Skeletal muscle cell (primary cell): ENCODE data around the gene NIPBL.

Source experiments
- DNase-seq: peaks from one replicate; pipeline ENCODE4 v3.0.0-alpha.2; 2010; ENCODE audit warnings: low read depth
- H3K4me3 ChIP-seq: 2 replicates; pipeline ENCODE4 v1.5.1; 2011; ENCODE audit warnings: low read depth, mild to moderate bottlenecking, control low read depth, low read length, moderate library complexity

Gene NIPBL

DNA sequence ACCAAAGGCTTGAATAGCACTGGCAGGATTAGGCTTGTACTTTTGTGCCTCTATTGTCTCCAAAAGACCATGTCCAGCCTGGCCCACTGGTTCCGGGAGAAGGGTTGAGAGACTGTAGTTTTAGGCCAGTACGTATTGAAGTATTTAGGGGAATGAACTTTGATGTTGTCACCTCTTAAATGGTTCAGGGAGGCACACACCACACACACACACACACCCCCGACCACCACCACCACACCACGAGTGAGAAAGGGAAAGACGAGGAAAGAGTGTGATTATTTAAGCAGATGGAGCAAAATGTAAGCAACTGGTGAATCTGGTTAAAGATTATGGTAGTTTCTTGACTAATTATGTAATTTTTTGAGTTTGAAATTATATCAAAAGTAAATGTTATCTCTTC, 61.6 kb downstream of the NIPBL start:
- H3K4me3 ChIP-seq = no peak overlapping the region
- no peak for DNase-seq

GRCh38 chr5:36939969-36940858, 63.6 kb downstream of the NIPBL start:
- no peak overlapping the region for H3K4me3 ChIP-seq
- no peak for DNase-seq

- no peak overlapping the region for H3K4me3 ChIP-seq
- DNase-seq = no peak
These were observed 67.0 kb downstream of the NIPBL start for GRCh38 chr5:36943584-36943983.

DNA sequence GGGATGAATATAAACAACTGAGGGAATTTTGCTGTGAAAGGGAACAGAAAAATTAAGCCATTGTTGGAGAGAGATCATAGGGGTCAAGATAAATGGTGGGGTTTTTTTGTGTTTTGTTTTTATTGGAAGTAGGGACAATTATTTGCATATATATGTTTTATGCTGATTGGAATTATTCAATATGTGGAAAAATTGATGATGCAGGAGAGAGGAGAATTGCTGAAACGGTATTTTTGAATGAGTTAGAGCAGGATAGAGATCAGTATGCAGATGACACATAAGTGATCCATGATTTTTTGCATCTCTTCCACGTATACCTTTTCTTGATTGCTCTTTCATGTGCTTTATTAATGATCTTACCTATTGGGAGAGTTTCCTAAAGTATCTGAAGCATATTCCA, 67.5 kb downstream of the NIPBL start:
- no peak overlapping the region for H3K4me3 ChIP-seq
- DNase-seq = no peak

DNA sequence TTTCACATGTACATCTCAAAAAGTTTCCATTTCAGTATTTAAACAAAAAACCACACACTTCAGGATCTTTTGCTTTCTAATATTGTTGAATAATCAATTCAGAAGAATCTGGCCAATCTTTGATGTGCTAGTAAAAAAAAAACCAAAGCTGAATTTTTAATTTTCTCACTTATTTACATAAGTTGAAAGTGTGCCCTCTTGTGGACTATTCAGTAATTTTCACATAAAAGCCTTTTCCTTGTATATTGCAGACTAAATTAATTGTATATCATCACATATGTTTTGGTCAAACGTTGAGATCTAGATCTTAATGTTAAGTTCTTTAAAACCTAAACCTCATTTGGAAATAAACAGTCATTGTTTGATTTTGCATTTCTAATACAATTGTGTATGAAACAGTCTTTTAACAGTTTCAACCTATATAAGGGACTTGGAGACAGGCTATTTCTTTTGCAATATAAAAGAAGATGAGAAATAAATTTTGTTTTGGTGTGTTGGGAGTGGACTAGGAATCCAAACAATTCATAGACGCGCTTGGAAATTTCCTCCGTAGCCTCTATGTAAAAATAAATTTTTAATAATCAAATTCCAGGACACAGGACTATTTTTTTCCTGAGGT, 68.1 kb downstream of the NIPBL start:
- DNase-seq = no peak
- no peak overlapping the region for H3K4me3 ChIP-seq

- no peak overlapping the region for H3K4me3 ChIP-seq
- DNase-seq = no peak
These were observed 69.1 kb downstream of the NIPBL start for GRCh38 chr5:36945687-36946086.

DNA sequence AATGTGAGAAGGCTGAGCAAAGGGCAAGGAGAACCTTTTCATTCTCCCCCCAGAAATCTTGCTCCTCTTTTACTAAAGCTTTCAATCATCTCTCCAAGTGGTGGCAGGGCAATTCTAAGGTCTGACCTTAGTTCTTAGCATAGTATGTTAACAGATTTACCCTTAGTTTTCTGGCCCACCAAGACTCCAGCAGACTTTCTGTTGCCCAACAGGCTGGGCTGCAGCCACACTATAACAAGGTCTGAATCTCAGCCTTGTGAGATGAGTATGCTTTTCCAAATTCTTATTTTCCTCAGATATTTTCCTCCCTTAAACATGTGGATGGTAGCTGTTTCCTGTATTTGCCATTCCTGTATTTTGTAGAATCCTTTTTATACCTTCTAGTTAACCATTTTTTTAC, 69.5 kb downstream of the NIPBL start:
- no peak overlapping the region for H3K4me3 ChIP-seq
- DNase-seq = no peak

GRCh38 chr5:36948041-36948440, 71.5 kb downstream of the NIPBL start:
- no peak overlapping the region for H3K4me3 ChIP-seq
- peak; percentile 35 for DNase-seq

DNA sequence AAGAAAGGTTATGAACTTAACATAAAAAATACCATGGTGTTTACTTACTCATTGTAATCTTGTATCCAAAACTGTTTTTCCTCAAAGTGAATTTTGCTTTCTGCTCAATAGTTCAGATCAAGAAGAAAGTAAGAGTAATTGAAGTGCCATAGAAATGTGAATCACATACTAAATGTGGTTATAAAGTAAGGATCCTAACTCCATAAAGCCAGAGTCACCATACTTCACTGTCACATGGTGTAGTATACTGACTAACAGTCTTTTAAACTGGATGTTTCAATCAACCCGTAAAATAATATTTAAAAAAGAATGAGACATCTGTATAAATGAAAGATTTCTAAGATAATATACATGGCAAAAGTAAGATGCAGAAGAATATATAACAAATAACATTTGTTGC, 72.1 kb downstream of the NIPBL start:
- DNase-seq = no peak
- no peak overlapping the region for H3K4me3 ChIP-seq

- no peak for DNase-seq
These were observed 73.0 kb downstream of the NIPBL start for GRCh38 chr5:36949593-36949992.

DNA sequence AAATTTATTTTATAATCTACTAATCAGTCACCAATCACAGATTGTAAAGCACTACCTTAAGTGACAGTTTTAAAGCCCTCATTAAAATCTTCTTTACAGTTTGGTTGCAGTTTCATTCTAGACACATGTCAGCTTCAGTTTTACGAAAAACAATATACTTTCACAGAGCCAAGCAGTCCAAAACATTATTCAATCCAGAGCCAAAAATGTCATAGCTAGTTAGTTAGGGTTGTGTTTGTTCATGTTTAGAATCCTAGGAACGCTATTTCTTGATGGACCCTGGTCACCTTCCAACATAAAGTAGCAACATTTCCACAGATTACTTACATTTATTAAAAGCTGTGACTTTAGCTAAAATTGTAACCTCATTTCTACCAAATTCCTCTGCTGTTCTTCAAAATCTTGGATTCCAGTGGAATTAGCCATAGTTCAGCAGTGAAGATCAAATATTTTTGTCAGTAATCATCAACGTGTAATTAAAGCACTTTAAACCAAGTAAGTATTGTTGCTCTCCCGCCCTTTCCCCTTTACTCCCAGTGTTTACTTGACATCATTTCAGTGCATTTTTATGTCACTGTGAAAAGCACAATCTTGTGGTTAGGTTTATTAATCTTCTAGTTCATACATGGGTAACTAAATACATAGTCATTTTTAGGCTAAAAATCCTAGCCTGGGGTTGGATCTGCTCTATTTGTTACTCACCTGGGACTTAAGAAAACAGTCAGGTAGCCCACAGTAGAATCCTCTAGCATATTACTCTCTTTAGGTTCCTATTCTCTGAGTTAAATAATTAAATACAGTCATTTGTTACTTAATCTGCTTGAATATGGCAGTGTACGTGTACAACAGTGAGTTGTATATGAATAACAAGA, 74.3 kb downstream of the NIPBL start:
- DNase-seq = no peak
- no peak overlapping the region for H3K4me3 ChIP-seq

More at GRCh38 chr5:36949593-36949992, 73.0 kb downstream of the NIPBL start:
- H3K4me3 ChIP-seq = no peak overlapping the region

- H3K4me3 ChIP-seq = no peak overlapping the region
- no peak for DNase-seq
These were observed 76.5 kb downstream of the NIPBL start for GRCh38 chr5:36953043-36953442.

DNA sequence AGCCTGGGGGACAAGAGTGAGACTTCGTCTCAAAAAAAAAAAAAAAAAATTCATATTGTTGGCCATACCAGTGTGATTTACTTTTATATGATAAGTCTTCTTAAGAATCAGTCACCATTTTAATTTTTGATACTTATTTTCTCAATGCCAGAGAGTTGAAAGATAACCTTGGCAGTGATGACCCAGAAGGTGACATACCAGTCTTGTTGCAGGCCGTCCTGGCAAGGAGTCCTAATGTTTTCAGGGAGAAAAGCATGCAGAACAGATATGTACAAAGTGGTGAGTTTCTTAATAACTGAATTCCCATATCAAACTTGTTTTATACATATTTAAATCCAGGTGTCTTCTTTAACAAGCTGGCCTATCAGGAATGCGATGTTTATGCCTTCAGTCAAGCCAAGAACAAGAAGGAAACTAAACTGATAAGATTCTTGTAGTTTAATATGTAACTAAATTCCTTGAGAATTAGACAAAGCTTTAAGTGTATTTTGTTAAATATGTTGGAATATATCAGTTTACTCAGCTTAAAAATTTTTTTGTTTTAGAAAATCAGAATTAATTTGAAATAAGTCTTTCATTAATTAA, 81.5 kb downstream of the NIPBL start:
- H3K4me3 ChIP-seq = no peak overlapping the region
- DNase-seq = no peak

DNA sequence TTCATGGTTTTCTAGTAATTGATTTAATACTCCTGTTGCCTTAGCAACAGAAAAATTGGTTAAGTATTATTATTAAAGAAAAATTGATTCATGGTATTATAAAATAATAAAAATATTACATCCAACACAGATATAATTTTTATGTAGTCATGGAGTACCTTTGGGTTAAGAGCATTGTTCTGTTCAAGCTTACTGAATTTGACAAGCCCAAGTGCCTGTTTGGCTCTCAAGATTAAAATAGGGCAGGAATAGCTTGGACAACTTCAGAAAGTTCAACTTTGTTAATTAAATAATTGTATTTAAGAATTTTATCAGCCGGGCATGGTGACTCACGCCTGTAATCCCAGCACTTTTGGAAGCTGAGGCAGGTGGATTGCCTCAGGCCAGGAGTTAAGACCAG, 82.0 kb downstream of the NIPBL start:
- no peak for DNase-seq
- no peak overlapping the region for H3K4me3 ChIP-seq

- H3K4me3 ChIP-seq = no peak overlapping the region
- DNase-seq = no peak
These were observed 88.6 kb downstream of the NIPBL start for GRCh38 chr5:36965179-36965578.

GRCh38 chr5:36969700-36970395, 93.3 kb downstream of the NIPBL start:
- no peak overlapping the region for H3K4me3 ChIP-seq
- DNase-seq = no peak

- no peak overlapping the region for H3K4me3 ChIP-seq
These were observed 101.6 kb downstream of the NIPBL start for GRCh38 chr5:36978196-36978595.

DNA sequence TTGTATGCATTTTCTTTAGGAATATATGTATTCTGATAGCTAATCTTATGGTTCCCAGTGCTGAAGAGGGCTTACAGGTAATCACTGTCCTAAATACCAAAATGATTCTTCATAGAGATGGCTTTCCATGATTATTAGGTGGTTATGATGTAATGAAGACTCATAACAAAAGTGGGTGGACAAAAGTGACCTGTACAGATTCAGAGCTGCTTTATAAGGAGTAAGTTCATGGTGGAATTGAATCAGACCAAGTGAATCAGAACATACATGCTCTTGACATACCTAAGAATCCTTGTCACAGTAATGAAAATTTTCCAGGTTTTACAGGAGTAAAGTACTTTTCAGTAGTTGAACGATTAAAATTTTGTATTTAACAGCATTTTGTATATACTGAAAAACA, 105.6 kb downstream of the NIPBL start:
- peak; percentile 8 for DNase-seq
- H3K4me3 ChIP-seq = no peak overlapping the region

More at GRCh38 chr5:36978196-36978595, 101.6 kb downstream of the NIPBL start:
- no peak for DNase-seq

DNA sequence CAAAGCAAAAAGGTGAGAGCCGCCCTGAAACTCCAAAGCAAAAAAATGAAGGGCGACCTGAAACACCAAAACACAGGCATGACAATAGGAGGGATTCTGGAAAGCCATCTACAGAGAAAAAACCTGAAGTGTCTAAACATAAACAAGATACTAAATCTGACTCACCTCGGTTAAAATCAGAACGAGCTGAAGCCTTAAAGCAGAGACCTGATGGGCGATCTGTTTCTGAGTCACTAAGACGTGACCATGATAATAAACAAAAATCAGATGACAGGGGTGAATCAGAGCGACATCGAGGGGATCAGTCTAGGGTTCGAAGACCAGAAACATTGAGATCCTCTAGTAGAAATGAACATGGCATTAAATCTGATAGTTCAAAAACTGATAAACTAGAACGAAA, 108.8 kb downstream of the NIPBL start:
- H3K4me3 ChIP-seq = no peak overlapping the region
- DNase-seq = no peak
